ENCODE results near the gene NT5C3A. TPM values are rescaled to one million over a fixed set of nuclear protein-coding genes. Genes with fewer than 3 reads are reported as not detected.

NT5C3A gene
- polyA plus RNA-seq, 3 donors, result 27.6 to 42.9 (median 37.3) TPM

- no peak for DNase-seq
Observed at GRCh38 chr7:33087858-33088257, 25.3 kb upstream of the NT5C3A start.

GRCh38 chr7:33087356-33087755 lies 24.8 kb upstream of the NT5C3A start:
- no peak for DNase-seq

GRCh38 chr7:33079763-33080690 lies 17.5 kb upstream of the NT5C3A start:
- no peak for DNase-seq

GRCh38 chr7:33079096-33079495 lies 16.5 kb upstream of the NT5C3A start:
- no peak for DNase-seq

- DNase-seq, result no peak
Observed at GRCh38 chr7:33076737-33077136, 14.2 kb upstream of the NT5C3A start.

GRCh38 chr7:33075818-33076518 lies 13.4 kb upstream of the NT5C3A start:
- no peak for DNase-seq

- DNase-seq, result no peak
Observed at GRCh38 chr7:33073243-33073642, 10.7 kb upstream of the NT5C3A start.

GRCh38 chr7:33072471-33072870 lies 9.9 kb upstream of the NT5C3A start:
- DNase-seq, result peak; percentile 60

GRCh38 chr7:33070831-33071230 lies 8.3 kb upstream of the NT5C3A start:
- DNase-seq, result no peak

GRCh38 chr7:33070277-33070676 lies 7.7 kb upstream of the NT5C3A start:
- no peak for DNase-seq

- no peak for DNase-seq
Observed at GRCh38 chr7:33067921-33068320, 5.3 kb upstream of the NT5C3A start.

GRCh38 chr7:33066771-33067170 lies 4.2 kb upstream of the NT5C3A start:
- no peak for DNase-seq

- no peak for DNase-seq
Observed at GRCh38 chr7:33065981-33066380, 3.4 kb upstream of the NT5C3A start.

GRCh38 chr7:33062782-33063443 lies 337 bp upstream of the NT5C3A start:
- DNase-seq, result peak; percentile 94

GRCh38 chr7:33061282-33061937 lies 1.2 kb downstream of the NT5C3A start:
- DNase-seq, result no peak

GRCh38 chr7:33059635-33060034 lies 2.9 kb downstream of the NT5C3A start:
- no peak for DNase-seq

GRCh38 chr7:33055158-33055557 lies 7.4 kb downstream of the NT5C3A start:
- no peak for DNase-seq

- DNase-seq, result no peak
Observed at GRCh38 chr7:33054261-33054964, 8.2 kb downstream of the NT5C3A start.

- DNase-seq, result no peak
Observed at GRCh38 chr7:33053721-33054120, 8.9 kb downstream of the NT5C3A start.

GRCh38 chr7:33050535-33051318 lies 11.8 kb downstream of the NT5C3A start:
- DNase-seq, result peak; percentile 48

GRCh38 chr7:33048704-33049103 lies 13.9 kb downstream of the NT5C3A start:
- no peak for DNase-seq
